Activated CD8-positive, alpha-beta T cell treated with anti-CD3 and anti-CD28 coated beads for 36 hours (primary cell): Measurements from ENCODE around the gene INPP4A. TPM values are rescaled to one million over a fixed set of nuclear protein-coding genes. Genes with fewer than 3 reads are reported as not detected.

ENCODE experiments used
- ATAC-seq: fragments of 200-7000 bp; cut with Tn5 transposase; one replicate; pipeline ENCODE4 v1.10.0; 2021; ENCODE audit warnings: mild to moderate bottlenecking, moderate library complexity
- CTCF ChIA-PET: fragments of 350-600 bp; sonication (Branson Sonifier 250); formaldehyde crosslinking; loops from one replicate; lab custom pipeline; 2021; ENCODE audit warnings: antibody characterized with exemption; lab: Charles Lee
- POLR2A ChIA-PET: fragments of 350-600 bp; sonication (Branson Sonifier 250); formaldehyde crosslinking; loops from one replicate; lab custom pipeline; 2021; ENCODE audit warnings: antibody characterized with exemption; lab: Charles Lee
- DNase-seq: peaks from one replicate; pipeline ENCODE4 v3.0.0-alpha.2; 2020
- H3K27ac Mint-ChIP-seq: one replicate; pipeline ENCODE4 v1.8.0; 2021; ENCODE audit warnings: mild to moderate bottlenecking, mixed read lengths
- H3K27me3 Mint-ChIP-seq: one replicate; pipeline ENCODE4 v1.8.0; 2021; ENCODE audit warnings: mixed read lengths
- H3K36me3 Mint-ChIP-seq: one replicate; pipeline ENCODE4 v1.8.0; 2021; ENCODE audit warnings: low read depth, mixed read lengths
- H3K4me1 Mint-ChIP-seq: one replicate; pipeline ENCODE4 v1.8.0; 2021; ENCODE audit warnings: low read depth, mixed read lengths
- H3K4me3 Mint-ChIP-seq: one replicate; pipeline ENCODE4 v1.8.0; 2021; ENCODE audit warnings: mild to moderate bottlenecking, moderate library complexity, mixed read lengths
- H3K9me3 Mint-ChIP-seq: one replicate; pipeline ENCODE4 v1.8.0; 2021; ENCODE audit warnings: mixed read lengths
- intact Hi-C: fragments of 100-400 bp; cut with micrococcal nuclease; formaldehyde crosslinking; loops from one replicate; pipeline ENCODE4 v1.10.0; 2022
- total RNA-seq, 2 experiments: library from RNA; stranded (reverse); gene quantifications; one replicate each; pipeline ENCODE4 v1.2.3, GENCODE V29; 2021
- TF ChIP-seq, protein P1 (sequence below): fragments of 200-600 bp; IDR thresholded peaks from one replicate; pipeline ENCODE4 v1.8.0; 2022; ENCODE audit warnings: antibody characterized with exemption, mild to moderate bottlenecking

The INPP4A gene
- total RNA-seq, 2 experiments from 2014 or later = 46.7 to 46.9 TPM

DNA sequence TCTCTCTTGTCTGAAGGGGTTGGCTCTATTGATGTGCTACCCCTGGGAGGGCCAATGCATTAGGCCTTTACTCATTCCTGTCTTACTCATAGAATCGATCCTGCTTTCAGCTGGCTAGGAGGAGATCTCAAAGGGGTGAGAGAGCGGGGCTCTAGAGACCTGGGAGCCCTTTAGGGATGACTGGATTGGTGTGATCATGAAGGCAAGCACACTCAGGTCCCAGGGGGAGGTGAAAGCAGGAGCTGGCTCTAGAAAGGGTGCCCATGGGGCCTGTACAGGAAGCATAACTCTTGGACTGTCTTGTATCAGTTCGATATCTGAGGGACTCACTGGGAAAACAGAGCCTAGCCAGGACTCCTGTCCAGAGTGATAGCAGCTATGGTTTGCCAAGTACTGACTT is 47.8 kb downstream of the INPP4A start:
- intact Hi-C loops = no loop called here
- Mint-ChIP-seq H3K27me3 (no peaks in the 10 kb centered on the region), H3K9me3 (peaks cover 20% of the 10 kb centered on the region), H3K27ac (peak overlapping the region; percentile 55), H3K36me3 (peaks cover 45% of the 10 kb centered on the region), H3K4me1 (peaks cover 61% of the 10 kb centered on the region), H3K4me3 (no peak overlapping the region)
- DNase-seq (no peak), ATAC-seq (no peak)
- TF ChIP-seq, protein P1, sequence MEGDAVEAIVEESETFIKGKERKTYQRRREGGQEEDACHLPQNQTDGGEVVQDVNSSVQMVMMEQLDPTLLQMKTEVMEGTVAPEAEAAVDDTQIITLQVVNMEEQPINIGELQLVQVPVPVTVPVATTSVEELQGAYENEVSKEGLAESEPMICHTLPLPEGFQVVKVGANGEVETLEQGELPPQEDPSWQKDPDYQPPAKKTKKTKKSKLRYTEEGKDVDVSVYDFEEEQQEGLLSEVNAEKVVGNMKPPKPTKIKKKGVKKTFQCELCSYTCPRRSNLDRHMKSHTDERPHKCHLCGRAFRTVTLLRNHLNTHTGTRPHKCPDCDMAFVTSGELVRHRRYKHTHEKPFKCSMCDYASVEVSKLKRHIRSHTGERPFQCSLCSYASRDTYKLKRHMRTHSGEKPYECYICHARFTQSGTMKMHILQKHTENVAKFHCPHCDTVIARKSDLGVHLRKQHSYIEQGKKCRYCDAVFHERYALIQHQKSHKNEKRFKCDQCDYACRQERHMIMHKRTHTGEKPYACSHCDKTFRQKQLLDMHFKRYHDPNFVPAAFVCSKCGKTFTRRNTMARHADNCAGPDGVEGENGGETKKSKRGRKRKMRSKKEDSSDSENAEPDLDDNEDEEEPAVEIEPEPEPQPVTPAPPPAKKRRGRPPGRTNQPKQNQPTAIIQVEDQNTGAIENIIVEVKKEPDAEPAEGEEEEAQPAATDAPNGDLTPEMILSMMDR = no peak
- ChIA-PET CTCF (interaction anchor here (0.6 to 2.3 kb wide), 5 partner anchors 16 to 90 kb away, joined by 3 to 9 read pairs (median 4); no protein-coding TSS in a partner anchor), POLR2A (interaction anchor here (0.5 to 1.7 kb wide), 5 partner anchors 9 to 50 kb away, joined by 3 to 8 read pairs (median 4); no protein-coding TSS in a partner anchor)

DNA sequence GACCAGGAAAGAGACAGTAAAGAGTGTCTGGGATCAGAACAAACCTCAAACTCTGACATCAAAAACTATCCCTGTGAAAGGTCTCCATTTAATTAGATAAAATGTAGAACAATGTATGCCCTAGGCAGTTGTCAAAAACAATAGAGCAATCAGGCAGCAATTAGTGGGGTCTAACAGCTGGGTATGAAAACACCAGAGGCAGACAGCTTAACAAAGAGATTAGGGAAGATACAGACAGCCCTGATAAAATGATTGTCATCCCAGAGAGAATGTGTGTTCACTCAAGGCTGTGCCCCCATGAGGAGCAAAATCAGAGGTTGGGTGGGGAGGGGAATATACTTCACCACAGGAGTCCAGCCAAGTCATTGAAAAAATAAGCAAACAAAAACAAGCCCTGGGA is 50.0 kb downstream of the INPP4A start:
- no peak overlapping the region for H3K4me3 Mint-ChIP-seq
- no peak for ATAC-seq
- H3K27ac Mint-ChIP-seq = peak overlapping the region; percentile 20
- no peak for DNase-seq
- TF ChIP-seq, protein P1 = no peak
- CTCF ChIA-PET = interaction anchor here (0.8 to 1.7 kb wide), 2 partner anchors 10 to 32 kb away, joined by 3 to 8 read pairs; no protein-coding TSS in a partner anchor
- H3K27me3 Mint-ChIP-seq = no peaks in the 10 kb centered on the region
- POLR2A ChIA-PET = interaction anchor here (0.6 to 1.2 kb wide), 2 partner anchors 21 to 27 kb away, joined by 3 read pairs; no protein-coding TSS in a partner anchor
- peaks cover 22% of the 10 kb centered on the region for H3K9me3 Mint-ChIP-seq
- intact Hi-C loops = no loop called here
- peaks cover 57% of the 10 kb centered on the region for H3K36me3 Mint-ChIP-seq
- H3K4me1 Mint-ChIP-seq = peaks cover 57% of the 10 kb centered on the region

- TF ChIP-seq, protein P1 = no peak
- no peak overlapping the region for H3K27ac Mint-ChIP-seq
- ChIA-PET POLR2A (no interaction called here), CTCF (interaction anchor here (1.1 to 2.4 kb wide), 2 partner anchors 9 to 21 kb away, joined by 3 to 16 read pairs; no protein-coding TSS in a partner anchor)
- ATAC-seq (no peak), DNase-seq (no peak)
- peaks cover 48% of the 10 kb centered on the region for H3K4me1 Mint-ChIP-seq
- peaks cover 22% of the 10 kb centered on the region for H3K9me3 Mint-ChIP-seq
- peaks cover 63% of the 10 kb centered on the region for H3K36me3 Mint-ChIP-seq
- H3K27me3 Mint-ChIP-seq = no peaks in the 10 kb centered on the region
- H3K4me3 Mint-ChIP-seq = no peak overlapping the region
- intact Hi-C loops = no loop called here
These were observed 52.3 kb downstream of the INPP4A start for GRCh38 chr2:98496750-98497493.

DNA sequence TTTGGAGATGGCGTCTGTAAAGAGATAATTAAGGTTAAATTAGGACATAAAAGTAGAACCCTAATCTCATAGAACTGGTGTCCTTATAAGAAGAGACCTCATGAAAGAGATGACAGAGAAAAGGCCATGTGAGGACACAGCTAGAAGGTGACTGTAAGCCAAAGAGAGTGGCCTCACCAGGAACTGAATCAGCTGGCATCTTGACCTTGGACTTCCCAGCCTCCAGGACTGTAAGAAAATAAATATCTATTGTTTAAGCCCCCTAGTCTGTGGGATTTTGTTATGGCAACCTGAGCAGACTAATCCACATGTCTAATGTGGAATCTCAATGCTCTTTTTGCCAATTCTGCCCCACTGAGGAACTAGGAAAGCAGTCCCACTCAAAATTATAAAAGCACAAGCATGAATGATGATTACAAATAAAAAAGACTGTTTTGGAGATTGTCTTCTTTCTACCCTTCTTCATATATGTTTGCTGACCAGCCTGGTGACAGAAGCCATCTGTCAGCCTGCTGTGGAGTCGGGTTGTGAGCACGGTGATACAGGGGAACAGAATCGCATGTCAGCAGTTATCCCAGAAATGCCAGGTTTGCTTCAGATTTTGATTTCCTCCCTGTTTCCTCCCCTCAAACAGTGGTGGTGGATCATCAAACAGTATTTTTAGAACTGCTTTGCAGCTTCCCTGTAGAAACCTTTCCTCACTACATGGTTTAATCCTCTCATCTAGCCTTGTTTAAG is 54.2 kb downstream of the INPP4A start:
- Mint-ChIP-seq H3K27ac (peak overlapping the region; percentile 76), H3K27me3 (no peaks in the 10 kb centered on the region), H3K4me1 (peaks cover 54% of the 10 kb centered on the region), H3K4me3 (no peak overlapping the region), H3K9me3 (peaks cover 22% of the 10 kb centered on the region), H3K36me3 (peaks cover 57% of the 10 kb centered on the region)
- TF ChIP-seq, protein P1 = no peak
- POLR2A ChIA-PET = interaction anchor here (0.9 kb wide), 1 partner anchor 100 kb away, joined by 3 read pairs; no protein-coding TSS in a partner anchor
- intact Hi-C loops = no loop called here
- DNase-seq (no peak), ATAC-seq (no peak)
- CTCF ChIA-PET = interaction anchor here (0.9 kb wide), 1 partner anchor 11 kb away, joined by 4 read pairs; no protein-coding TSS in a partner anchor
